Stimulated activated CD8-positive, alpha-beta memory T cell treated with anti-CD3 and anti-CD28 coated beads, Interleukin-4, amount 100 ng/mL, for 4 hours (primary cell): ENCODE results near the gene B3GNT7.
"Not testable (repeated sequence)": the region's sequence is repeated elsewhere in the genome, so short reads cannot be mapped to it uniquely, and the experiment has no call there.

Experiments used
- DNase-seq, 2 donors: peaks; one replicate each; pipeline ENCODE4 v3.0.0-alpha.2; 2020; ENCODE audit warnings: low read depth in 2 of 2, low spot score in 1 of 2

The B3GNT7 gene

DNA sequence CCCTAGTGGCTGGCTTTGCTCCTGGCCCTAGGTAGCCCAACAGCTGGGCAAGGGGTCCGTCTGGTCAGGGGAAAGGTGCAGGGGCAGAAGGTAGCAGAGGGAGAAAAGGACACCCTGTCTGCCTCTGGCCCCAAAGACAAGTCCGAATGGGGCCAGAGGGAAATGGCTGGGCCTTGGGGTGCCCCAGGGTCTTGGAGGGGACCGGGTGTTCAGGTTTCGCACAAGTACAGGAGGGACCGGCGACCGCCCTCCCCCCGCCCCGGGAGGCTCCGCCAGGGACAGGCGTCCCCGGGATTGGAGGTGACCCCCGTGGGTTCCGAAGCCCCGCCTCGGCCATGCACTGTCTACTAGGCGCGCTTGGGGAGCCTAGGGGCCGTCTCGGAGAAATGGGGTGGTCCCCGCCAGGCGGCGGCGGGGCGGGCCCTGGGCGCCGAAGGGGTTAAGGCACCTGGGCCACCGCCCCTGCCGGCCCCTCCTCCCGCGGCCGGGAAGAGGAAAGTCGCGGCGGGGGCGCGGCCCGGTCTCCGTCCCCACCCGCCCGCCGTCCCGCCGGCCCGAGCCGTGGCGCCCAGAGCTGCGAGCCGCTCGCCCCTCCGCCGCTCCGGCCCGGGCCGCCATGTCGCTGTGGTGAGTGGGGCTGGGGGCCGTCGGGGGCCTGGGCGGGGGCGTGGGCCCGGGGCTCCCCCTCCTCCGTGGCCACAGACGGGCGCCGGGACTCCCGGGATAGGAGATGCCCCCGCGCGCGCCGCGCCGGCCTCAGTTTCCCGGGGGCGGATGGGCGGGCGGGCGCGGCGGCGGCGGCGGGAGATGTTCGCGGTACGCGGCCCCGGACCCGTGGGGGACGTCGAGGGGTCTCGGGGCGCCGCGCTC is at the start of gene B3GNT7:
TSS of gene B3GNT7 (plus strand) at position 523 of the 870 bp plus-strand sequence. CDS start at position 617, 94 bp downstream.
- no peak for DNase-seq

DNA sequence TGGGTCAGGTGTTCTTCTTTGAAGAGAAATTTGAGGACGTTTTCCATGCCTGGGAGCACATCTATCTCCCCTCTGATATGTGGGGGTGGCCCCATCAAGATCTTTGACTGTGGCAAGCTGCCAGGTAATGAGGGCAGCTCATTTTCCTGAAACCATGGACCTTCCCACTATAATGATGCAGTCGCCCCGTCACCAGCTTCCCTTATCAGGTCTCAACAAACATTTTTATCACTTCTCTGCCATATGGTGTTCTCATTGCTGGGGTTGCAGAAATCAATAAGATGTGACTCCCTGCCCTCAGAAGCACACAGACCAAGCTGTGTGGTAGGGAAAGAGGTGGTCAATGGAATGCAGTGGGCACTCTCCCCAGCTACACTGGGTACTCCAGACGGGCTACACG is 48.4 kb upstream of the B3GNT7 start:
- DNase-seq, result no peak

DNA sequence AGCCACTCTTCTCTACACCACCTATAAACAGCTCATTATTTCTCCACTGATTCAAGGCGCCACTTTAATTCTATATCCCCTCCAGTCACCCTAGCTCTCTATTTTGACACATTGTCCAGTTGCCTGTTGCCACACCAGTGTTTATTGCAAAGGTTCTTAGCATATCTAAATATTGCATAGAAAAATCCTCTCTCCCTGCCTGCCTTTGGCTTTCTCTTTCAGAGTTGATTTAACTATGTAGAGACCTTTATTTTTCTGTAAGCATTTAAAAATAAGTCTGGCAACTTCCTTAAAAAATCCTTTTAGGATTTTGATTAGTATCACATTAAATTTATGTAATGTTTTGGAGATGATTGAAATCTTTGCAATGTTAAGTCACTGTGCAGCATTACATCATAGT is 47.9 kb upstream of the B3GNT7 start:
- DNase-seq, result no peak

DNA sequence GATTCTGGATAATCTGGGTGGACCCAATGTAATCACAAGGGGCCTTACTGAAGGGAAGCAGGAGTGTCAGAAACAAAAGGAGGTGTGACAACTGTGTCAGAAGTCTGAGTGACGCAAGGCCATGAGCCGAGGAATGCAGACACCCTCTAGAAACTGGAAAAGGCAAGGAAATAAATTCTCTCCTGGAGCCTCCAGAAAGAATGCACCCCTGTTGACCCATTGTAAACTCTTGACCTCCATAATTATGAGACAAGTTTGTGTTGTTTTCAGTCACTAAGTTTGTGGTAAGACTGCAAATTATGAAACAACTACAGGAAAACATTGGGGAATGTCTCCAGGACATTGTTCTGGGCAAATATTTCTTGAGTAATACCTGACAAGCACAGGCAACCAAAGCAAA is 47.3 kb upstream of the B3GNT7 start:
- DNase-seq, result no peak

DNA sequence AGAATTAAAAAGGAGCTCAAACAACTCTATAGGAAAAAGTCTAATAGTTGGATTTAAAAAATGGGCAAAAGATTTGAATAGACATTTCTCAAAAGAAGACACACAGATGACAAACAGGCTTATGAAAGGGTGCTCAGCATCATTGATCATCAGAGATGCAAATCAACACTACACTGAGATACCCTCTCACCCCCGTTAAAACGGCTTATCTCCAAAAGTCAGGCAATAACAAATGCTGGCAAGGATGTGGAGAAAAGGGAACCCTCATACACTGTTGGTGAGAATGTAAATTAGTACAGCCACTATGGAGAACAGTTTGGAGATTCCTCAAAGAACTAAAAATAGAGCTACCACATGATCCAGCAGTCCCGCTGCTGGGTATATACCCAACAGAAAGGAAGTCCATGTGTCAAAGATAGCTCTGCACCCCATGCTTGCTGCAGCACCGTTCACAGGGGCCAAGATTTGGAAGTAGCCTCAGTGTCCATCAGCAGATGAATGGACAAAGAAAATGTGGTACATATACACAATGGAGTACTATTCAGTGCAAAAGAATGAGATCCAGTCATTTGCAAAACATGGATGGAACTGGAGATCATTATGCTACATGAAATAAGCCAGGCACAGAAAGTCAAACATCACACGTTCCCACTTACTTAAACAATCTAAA is 46.7 kb upstream of the B3GNT7 start:
- DNase-seq, result no peak

GRCh38 chr2:231349374-231349735 is 46.2 kb upstream of the B3GNT7 start:
- not testable (repeated sequence) for DNase-seq

DNA sequence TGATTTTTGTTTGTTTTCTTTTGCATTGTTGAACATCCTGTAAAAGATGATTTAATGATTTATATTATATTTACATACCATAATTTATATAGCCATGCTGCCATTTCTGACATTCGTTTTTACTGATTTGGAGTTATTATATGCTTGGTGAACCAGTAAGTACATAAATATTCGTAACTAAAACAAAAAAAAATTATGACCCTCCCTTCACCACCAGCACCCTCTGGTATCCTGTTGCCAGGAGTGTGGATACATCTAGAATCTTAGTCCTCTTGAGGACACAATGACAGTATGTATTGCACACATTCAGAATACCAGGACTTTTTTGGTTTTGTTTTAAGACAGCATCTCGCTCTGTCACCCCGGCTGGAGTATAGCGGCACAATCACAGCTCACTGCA is 43.9 kb upstream of the B3GNT7 start:
- no peak for DNase-seq

DNA sequence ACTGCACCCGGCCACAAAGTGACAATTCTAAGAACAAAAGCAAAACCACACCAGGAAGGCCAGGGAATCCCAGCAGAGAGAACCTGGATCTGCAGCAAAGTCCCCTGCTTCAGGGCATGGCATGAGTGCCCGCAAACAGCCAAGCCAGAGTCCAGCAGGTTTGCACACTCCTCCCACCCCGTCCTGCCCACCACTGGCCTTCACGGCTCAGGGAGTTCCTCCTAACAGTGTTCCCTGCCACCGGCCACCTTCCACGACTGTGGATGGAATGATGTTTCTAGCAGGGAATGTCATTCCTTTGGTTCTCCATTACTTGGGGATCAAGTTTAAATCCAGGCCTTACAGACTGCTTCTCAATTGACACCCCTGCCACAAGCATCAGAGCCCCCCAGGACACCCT is 42.0 kb upstream of the B3GNT7 start:
- DNase-seq, result no peak

- no peak for DNase-seq
Measured at GRCh38 chr2:231355508-231356465, 39.7 kb upstream of the B3GNT7 start.

GRCh38 chr2:231356466-231356844 is 39.1 kb upstream of the B3GNT7 start:
- DNase-seq, result no peak

DNA sequence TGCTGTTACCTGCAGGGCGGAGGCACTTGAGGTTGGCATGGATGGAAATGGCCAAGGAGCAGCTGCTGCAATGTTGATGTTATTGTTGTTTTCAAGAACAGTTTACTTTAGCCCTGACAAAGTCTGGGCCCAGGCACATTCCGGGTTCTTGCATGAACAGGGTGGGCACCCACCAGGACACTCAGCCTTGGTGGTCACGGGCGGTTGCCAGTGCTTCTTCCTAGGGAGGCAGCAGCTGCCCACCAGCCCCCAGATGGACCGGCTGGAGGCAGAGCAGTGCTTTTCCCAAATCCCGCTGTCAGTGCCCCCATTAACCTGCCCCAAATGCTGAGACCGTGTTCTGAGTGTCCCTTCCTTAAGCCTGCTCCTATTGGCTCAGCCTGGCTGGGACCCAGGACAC is 38.5 kb upstream of the B3GNT7 start:
- DNase-seq, result no peak

GRCh38 chr2:231357931-231358330 is 37.6 kb upstream of the B3GNT7 start:
- no peak for DNase-seq

- no peak for DNase-seq
Measured at GRCh38 chr2:231359441-231359840, 36.1 kb upstream of the B3GNT7 start.

DNA sequence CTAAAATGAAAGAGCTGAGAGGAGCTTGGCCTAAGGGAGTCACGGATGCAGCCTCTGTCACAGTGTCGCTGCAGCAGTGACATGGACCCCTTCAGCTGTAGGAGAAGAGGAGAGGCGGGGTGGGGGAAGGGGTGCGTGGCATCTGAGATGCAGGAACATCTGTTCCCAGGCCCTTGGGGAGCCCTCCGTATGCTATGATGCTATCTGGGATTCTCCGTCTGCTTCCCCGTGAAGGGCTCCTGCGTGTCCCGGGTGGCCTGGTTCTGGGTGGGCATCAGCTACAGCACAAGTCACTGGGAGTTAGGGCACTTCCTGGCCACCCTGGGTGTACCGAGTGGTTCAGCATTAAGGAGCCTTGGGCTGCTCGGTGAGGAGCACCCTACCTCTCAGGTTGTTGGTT is 35.6 kb upstream of the B3GNT7 start:
- no peak for DNase-seq

DNA sequence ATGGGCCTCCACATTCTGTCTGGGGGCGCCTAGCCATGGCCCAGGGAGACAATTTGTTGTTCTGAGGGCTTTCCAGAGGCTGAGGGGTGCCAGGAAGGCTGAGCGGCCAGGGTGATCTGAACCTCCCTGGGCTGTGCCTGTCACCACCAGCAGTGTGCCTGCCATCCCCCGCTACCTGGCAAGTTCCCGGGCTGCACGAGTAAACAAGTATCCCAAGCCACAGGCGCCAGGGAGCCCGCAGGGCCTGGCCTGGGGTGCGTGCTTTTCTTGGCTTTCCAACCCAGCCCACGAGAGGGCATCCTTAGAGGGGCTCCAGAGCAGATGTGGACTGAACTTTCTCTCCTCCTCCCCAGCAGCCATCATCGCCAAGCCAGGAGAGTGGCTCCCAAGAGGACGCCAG is 35.1 kb upstream of the B3GNT7 start:
- DNase-seq, result no peak

- no peak for DNase-seq
Measured at GRCh38 chr2:231360881-231361371, 34.6 kb upstream of the B3GNT7 start.

DNA sequence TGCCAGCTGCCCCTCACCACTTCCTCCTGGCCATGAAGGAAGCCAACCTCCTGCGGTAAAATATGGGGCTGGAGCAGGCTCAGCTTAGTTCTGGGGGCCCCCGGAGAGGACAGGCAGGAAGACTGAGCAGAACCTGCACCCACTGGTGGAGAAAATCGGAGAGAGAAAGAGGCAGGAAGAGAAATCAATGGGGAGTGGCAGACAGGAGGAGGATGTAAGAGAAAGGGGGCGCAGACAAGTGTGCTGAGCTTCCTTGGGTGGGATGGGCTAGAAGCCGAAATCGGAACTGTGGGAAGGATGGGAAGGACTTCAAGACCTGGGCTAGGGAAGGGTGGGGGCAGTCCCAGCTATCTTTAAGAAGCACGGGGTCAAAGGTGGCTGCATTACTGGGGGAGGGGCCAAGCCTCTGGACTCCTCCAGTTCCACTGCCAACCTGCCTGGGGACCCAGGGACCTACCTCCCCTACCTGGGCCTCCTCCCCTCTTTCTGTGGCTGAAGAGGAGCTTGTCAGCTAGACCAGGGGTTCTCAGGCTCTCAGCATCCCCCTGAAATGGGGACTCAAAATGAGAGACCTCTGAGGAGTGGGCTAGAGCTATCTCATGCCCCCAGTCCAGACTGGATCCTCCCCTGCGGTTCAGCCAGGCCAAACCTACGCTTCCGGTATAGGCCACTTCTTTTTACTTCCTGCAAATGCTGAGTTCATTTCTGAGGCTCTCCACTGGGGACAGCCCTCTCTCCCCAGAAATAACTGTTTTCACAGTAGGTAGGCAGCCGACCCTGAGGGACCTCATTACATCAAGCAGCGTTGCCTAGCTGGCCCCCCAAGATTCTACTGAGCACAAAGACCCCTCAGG is 33.6 kb upstream of the B3GNT7 start:
- no peak for DNase-seq

- DNase-seq, result no peak
Measured at GRCh38 chr2:231362555-231363184, 32.8 kb upstream of the B3GNT7 start.

GRCh38 chr2:231364061-231364460 is 31.4 kb upstream of the B3GNT7 start:
- no peak for DNase-seq
